Measurements from ENCODE around the gene NEURL3. TPM values are rescaled to one million over a fixed set of nuclear protein-coding genes. Genes with fewer than 3 reads are reported as not detected.

The NEURL3 gene
- total RNA-seq, 1 donor, result not detected

DNA sequence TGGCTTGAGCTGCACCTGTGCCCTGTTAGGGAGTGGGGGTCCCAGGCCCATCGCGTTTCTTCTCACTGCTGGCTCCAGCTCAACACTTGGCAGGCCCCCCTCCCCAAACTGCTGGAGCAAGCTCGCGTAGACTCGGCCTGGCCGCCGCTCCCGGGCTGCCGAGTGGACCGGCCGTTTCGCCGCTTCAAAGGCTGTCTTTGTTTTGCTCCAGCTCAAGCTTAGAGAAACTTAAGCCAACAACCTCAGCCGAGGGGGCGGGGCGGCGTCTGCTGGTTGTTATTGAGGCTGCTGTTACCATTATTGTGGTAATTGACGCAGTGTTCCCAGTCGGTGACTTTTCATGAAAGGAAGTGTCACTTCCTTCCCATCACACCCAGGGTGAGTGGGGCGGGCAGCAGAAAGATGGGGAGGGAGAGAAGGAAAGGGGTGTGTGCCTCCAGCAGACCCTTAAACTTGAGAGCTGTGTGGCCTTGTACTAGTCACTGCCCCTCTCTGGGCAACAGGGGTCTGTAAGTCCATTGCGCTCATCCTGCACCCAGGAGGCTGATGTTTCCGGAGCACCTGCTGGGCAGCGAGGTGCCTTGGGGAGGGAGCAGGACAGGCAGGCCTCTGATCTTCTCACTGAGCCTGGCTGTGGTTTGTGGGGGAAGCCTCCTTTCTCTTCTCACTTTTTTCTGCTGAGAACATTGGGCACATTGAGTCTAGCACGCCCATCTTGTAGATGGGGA, 33.5 kb upstream of the NEURL3 start:
- no peak for TF ChIP-seq CTCF (IDR thresholded peaks at IDR 0.05; ENCODE audit: insufficient read depth, low read depth, low read length)
- DNase-seq (ENCODE audit: low read depth), result peak; percentile 55
- peak overlapping the region; percentile 80 for H3K4me3 ChIP-seq (ENCODE audit: low read depth, low read length)

- H3K4me3 ChIP-seq (ENCODE audit: low read depth, low read length), result peak overlapping the region; percentile 80
- no peak for DNase-seq (ENCODE audit: low read depth)
- no peak for TF ChIP-seq CTCF (IDR thresholded peaks at IDR 0.05; ENCODE audit: insufficient read depth, low read depth, low read length)
Measured at GRCh38 chr2:96537734-96538486, 32.8 kb upstream of the NEURL3 start.

DNA sequence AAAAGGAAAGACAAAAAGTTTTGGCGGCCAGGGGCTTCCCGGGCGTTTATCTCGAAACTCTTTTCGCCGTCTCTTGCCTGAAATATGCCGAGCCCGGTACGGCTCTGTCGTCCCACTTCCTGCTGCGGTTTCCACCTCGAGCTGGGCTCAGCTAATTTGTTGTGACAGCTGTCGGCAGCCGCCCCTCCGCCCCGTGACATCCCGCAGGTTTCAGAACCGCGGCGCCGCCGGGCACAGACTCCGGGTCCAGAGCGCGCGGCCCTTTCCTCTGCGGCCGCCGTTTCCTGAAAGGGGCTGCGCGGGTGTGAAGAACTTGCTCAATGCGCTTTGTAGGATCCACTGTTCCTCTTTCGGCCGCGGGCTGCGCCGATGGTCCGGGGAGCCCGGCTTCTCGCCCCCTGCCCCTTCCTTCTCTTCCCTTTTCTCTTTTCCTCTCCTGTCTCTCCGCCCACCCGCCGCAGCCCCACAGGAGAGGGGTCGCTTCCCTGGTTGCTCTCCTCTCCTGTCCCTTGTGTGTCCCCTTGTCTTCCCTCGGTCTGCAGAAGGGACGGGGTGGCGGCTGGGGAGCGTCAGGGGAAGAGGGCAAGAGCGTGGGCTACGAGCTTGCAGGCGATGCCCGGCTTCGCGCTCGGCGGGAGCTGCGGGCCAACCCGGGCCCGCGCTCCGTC, 32.0 kb upstream of the NEURL3 start:
- peak overlapping the region; percentile 80 for H3K4me3 ChIP-seq (ENCODE audit: low read depth, low read length)
- TF ChIP-seq CTCF (IDR thresholded peaks at IDR 0.05; ENCODE audit: insufficient read depth, low read depth, low read length), result no peak
- DNase-seq (ENCODE audit: low read depth), result peak; percentile 67

GRCh38 chr2:96536445-96537065, 31.4 kb upstream of the NEURL3 start, which contains the start of gene ARID5A:
ARID5A (plus strand) TSS chr2:96536752; CDS start chr2:96536827, 75 bp downstream.
- DNase-seq (ENCODE audit: low read depth), result peak; percentile 89
- peak; percentile 47 for TF ChIP-seq CTCF (IDR thresholded peaks at IDR 0.05; ENCODE audit: insufficient read depth, low read depth, low read length)
- H3K4me3 ChIP-seq (ENCODE audit: low read depth, low read length), result peak within 1 kb of the TSS; percentile 80

GRCh38 chr2:96535331-96535730, 30.2 kb upstream of the NEURL3 start:
- H3K4me3 ChIP-seq (ENCODE audit: low read depth, low read length), result no peak overlapping the region
- DNase-seq (ENCODE audit: low read depth), result no peak
- TF ChIP-seq CTCF (IDR thresholded peaks at IDR 0.05; ENCODE audit: insufficient read depth, low read depth, low read length), result no peak

DNA sequence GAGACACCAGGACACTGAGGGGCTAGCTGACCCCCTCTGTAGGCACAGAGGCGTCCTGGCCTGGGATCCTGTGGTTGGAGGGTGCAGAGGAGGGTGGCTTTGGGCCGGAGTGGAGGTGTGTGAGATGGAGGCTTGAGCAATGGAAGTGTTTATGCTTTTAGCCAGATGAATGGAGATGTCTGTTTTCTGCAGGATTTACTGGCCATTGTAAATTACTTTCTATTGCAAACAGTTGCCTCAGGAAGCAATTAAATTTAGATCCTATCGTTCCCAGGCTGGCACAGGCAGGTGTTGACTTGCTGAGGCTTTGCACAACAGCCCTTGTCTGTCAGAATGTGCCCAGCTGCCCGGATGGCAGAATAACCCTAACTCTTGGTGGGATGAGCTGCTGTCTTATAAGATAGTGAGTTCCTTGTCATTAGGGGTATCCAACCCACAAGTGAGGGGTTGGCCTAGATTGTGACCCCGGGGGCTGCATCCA, 29.6 kb upstream of the NEURL3 start:
- H3K4me3 ChIP-seq (ENCODE audit: low read depth, low read length), result no peak overlapping the region
- TF ChIP-seq CTCF (IDR thresholded peaks at IDR 0.05; ENCODE audit: insufficient read depth, low read depth, low read length), result no peak
- DNase-seq (ENCODE audit: low read depth), result peak; percentile 16
